HTR-8/SVneo (cell line): ENCODE measurements around the gene TFG.

Source experiments
- DNase-seq: peaks from one replicate; pipeline ENCODE4 v3.0.0; 2011; ENCODE audit warnings: low spot score, mixed read lengths; ENCODE audit not compliant: insufficient read length
- FAIRE-seq: peaks from 2 replicates; lab custom pipeline; 2011; peaks lifted over from hg19 to GRCh38; lab: Jason Lieb, UNC

Gene TFG

DNA sequence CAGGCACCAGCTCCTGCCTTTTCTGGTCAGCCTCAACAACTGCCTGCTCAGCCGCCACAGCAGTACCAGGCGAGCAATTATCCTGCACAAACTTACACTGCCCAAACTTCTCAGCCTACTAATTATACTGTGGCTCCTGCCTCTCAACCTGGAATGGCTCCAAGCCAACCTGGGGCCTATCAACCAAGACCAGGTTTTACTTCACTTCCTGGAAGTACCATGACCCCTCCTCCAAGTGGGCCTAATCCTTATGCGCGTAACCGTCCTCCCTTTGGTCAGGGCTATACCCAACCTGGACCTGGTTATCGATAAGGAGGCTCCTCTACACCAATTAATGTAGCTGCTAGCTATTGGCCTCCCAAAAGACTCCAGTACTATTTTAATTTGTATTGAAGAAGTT, 38.9 kb downstream of the TFG start:
- no peak for DNase-seq
- FAIRE-seq: peak; percentile 20

DNA sequence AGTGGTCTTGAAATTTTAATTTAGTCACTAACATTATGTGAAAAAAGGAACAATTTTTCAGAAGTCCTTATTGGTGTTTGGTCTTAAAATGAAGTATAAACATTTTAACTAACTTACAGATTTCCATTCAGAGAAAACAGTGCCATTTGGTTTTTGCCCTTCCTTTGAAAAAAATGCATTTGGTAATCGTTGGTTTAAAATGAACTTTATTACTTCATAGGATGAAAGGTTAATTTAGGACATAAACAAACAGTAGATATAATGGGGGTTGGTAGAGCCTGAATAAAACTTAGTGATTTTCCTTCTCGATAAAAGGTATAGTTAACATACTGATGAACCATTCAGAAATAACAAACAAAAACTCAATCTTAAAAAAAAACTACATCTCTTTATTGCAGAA, 39.7 kb downstream of the TFG start:
- no peak for DNase-seq
- no peak for FAIRE-seq

DNA sequence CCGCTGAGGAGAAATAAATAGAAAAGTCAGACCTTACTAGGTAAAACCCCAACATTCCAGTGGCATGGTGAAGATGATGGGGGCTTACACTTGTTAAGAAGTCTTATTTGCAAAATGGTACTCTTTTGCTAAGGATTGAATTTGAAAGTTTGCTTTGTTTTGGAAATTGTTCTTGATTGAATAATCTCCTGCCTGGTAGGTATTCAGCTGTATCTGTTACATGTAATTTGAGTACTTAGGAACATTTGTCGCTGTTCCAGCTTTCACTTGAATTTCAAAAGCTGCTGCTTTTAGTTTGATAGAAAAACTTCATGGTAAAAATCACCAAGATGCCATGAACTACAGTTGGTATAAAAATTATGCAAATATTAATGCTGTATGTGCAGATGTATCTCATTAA, 44.6 kb downstream of the TFG start:
- FAIRE-seq: no peak
- no peak for DNase-seq

DNA sequence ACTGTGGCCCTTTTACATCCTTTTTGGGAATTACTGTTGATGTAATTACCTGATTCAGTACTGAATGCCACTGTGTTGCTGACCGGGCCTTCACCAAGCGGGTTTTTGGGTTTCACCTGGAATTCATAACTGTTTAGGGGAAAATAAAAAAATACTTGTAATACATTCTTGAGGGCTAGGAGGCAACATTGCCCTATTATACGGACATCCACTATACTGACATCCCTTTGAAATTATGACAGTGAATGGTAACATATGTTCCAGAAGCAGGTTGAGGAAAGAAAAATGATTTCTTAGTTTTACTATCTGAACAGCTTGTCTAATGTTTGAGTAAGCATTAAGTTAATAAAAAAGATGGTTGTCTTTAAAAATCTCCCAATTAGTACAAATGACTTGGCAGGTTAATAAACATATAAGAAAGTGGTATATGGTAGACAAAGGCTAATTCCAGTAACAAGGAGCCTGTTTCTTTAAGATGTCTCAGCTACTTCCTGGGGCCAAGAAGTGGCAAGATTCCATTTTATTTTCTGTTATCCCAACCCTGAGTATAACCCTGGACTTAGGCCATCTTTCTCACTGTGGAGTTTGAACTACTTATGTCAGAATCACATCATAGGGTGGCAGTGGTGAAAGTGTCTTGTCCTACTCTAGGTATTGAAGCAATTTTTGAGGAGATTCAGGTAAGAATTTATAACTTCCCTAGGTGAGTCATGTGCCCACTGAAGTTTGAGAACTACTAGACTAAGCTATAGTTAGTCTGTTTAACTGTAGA, 45.5 kb downstream of the TFG start:
- no peak for FAIRE-seq

DNA sequence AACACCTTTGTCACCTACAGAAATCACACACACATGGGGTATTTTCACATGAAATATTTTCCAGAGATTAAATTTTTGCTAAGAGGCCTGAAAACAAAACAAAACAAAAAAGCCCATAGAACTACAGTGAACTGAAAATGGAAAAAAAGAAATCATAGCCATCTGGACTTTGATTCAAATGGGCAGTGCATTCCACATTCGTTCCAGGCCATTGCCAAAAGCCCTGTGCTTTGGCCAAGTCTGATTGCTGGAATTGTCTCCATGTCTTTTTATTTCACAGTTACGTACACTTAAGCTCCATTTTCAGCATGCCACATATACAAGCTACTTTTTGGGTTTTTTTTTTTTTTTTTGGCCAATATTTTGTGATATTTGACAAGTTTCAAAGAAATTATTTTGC, 47.1 kb downstream of the TFG start:
- no peak for FAIRE-seq
- DNase-seq: no peak

More for the DNA sequence above, 45.5 kb downstream of the TFG start:
- DNase-seq: no peak

DNA sequence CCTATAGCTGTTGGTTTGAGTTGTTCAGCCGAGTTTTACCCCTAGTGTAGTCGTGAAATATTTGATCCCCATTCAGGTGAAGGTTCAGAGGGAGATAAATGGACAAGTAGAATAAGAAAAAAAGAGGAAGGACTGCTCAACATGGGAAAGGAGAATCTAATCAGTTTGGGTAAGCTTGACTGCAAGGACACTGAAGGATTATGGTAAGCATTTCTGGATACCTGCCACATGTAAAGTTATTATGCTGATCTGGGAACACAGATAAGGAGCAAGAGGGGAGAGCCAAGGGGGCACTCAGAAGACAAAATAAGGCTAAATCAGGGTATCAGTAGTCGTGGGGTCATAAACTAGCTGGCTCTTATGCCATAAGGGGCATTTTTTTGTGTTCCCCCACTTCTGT, 49.9 kb downstream of the TFG start:
- FAIRE-seq (no peak), DNase-seq (no peak)

DNA sequence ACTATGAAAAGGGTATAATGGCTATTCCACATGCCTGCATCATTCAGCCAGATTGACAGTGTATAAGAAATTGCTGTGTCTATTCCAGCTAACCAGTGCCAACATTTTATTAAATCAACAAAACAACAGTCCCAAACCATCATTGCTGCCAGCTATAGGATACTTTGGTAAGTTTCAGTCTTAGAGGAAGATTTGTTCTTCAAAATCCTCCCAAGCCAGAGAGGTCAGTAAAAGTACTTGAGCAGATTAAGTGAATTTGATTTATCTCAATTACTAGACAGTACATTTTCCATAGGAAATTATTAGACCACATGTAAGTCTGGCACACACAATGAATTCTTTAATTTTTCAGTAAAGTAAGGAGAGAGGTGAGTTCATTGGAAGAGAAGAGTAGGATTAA, 50.7 kb downstream of the TFG start:
- no peak for DNase-seq
- no peak for FAIRE-seq

DNA sequence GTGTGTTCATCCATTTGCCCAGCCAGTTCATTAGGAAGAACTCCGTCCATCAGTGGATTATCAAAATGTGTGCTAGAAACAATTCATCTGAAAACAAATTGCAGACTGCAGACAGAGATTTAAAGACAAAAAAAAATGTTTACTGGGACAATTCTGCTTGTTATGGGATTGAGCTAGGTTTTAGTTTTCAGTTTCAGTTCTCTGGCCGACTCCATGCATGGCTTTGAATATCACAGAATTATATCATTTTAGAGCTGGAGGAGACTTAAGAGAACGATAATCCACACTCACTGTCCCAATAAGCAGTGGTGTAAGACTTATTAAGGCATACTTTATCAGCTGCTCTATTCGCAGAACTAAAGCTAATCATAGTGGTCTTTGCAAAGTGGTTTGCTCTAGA, 51.1 kb downstream of the TFG start:
- no peak for DNase-seq
- no peak for FAIRE-seq

DNA sequence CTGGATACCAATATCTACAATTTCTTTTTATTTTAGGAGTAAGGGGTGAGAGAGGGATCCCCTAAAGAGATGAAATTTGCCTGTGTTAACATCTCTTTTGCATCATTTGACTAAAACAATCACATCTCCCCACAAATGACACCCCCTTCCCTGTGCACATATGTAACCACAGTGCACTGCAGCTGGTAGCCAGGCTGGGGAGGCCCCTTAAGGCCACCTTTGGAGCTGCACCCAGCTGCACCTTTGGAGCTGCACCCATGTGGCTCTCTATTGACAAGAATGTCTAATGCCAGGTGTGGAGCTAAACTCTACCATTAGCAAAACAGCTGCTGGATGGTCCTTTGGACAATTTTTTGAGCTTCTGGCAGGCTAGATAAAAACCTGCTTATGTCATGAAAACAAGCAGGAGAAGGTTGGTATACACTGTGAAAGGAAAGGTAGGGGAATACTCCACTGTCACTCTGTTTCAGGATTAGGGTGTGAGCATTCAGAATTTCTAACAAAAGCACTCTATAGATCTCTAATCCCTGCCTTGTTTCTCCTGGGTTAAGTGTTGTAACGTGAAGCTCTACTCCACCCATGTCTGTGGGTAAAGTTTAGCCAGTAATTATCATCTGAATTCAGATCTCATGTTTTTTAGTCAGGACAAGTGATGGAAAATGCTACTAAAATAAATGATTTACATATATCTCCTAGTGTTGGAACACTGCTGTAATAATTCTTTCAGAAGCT, 52.1 kb downstream of the TFG start:
- FAIRE-seq: no peak
- DNase-seq: peak; percentile 4

DNA sequence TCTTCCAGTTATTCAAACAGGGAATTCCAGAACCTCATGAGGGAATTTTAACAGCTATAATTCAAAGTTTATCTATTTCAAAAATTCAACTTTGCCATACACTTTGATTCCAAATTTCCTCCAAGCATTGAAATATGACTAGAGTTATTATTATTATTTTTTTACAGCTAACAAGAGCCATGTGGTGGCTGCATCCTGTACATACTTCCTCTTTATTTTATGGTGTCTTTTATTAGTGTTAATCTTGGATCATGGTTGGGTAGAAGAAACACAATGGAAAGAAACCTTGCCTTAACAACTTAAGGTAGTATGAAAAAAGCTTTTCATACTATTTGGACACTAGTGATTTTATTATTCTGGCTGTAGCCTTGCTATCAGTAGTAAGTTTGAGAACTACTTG, 52.7 kb downstream of the TFG start:
- FAIRE-seq (no peak), DNase-seq (no peak)

DNA sequence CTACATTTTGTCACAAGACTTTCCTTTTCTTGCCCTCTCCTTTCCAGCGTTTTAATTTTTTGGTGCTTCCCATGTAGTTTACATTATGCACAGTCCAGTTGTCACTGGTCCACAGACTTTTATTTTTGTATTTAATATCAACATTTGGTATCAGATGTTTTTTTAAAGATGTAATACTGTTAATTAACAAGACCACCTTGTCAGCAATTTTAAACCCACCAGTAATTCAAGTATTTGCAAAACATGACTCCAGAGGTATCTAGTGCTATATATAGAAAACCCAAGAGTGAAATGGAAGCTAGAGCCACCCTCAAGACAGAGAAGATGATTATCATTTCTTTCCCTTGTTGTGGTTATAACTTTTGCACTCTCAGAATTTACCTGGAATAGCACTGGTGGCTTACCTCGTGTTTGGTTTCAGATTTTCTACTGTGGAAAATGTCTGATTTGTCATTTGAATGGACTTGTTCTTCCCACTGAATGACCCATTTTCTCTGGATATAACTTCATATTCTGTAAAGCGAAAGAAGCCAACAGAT, 56.2 kb downstream of the TFG start:
- DNase-seq (no peak), FAIRE-seq (no peak)

DNA sequence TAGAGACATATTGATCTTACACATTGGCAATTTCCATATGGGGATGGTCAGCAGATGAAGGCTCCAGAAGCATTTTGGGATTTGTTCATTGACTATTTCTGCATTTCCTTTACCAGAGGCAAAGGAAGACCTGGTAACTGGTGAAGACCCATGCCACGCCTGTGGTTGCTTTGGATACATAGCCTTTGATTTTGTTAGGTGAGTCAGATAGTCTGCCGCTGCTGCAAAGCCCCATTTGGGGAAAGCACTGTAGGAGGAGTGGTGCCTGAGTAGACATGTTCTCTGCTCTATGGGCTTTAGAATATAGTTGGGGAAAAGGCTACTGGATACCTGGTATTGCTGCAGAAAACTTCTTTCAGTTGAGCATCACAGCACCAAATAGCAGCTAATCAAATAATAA, 56.8 kb downstream of the TFG start:
- no peak for FAIRE-seq
- no peak for DNase-seq

DNA sequence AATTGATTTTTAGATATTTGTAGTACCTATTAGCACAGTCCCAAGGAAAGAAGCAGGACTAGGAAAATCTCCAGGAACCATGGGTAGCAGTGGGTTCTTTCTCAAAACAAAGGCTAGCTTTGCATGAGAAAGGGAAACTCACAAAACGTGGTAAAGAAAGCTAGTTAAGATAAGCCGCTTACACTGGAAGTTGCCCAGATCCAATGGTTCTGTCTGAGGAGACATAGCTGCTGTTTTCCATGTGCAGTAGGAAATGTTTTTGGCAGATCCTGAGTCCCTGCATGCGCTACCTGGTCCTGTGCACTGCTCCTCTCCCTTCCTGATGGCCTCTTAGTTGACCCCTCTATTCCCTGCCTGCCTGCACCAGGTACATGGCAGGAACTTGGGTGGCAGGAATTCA, 60.4 kb downstream of the TFG start:
- FAIRE-seq (no peak), DNase-seq (no peak)

DNA sequence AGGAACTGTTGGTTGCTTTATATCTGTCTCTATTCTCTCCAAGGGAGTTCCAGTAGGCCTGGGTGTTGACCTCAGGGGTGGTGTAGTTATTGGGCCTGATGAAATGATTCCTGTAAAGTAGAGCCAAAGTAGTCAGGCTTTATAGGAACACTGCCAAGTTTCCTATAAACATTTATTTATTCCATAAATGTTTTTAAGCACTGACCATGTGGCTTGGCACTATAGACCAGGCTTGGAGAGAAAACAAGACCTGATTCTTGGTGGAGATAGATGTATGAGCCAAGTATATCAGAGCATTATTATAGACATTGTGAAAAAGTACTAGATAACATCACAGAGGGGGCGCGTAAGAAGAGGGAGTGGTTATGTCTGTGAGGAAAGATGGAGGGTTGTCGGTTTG, 65.9 kb downstream of the TFG start:
- FAIRE-seq (peak; percentile 16), DNase-seq (no peak)

DNA sequence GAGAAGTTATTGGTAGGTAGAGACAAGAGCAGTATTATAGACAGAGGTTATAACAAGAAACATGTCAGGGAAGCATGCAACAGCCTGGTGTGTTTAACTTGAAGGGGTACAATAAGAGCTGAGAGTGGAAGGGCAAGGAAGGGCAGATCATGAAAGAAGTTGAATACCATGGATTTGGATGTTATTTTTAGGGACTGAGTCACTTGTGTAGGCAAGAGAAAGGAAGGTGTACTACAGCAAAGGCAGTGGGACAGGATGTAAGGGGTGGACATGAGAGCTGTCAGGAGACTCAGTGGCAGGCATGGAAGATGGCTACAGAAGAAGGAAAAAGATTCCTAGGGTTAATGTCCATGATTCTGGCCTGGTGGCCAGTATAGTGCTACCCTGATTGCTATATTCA, 66.4 kb downstream of the TFG start:
- FAIRE-seq (no peak), DNase-seq (no peak)

DNA sequence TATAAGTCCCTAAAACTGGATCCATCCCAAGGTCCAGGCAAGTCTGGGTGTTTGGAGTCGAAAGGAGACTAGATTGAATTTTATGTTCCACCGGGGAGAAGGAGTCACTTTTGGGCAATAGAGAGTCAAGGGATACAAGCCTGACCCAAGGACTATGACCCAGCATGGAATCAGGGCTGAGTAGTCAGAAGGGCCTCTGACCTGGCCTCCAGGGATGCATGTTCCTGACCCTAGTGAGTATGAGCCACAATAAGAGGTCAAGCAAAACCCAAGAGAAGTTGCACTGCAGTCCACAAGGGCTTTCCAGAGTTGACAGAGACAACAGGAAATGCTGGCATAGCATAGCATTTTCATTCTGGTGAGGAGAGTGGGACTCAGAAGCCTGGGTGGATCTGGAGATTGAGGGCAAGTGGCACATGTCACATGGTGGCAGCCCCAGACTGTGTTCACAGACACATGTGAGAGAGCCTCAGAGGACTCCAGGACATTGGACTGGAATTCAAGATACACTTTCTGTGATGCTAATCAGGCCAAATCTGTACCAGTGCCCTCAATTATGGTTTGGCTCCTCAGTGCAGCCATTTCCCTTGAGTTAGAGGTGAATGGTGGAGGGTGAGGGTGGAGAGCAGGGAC, 66.9 kb downstream of the TFG start:
- no peak for FAIRE-seq
- DNase-seq: no peak

DNA sequence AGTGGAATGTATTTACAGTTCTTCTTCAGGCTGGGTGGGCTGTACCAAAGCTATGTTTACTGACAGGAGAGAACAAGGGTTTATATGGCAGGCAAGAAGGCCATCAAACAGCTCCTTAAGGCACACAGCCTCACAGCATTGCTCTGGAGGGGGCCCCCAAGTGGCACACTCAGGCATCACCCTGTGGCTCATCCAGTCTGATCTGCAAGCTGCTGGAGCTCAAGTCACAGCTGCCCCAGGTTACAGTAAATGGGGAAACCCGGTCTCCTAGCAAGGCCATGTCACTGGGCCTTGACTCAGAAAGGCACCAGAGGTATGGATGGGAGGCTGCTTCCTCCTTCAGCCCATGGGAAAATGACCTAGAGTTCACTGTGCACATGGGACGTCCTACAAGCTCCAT, 67.5 kb downstream of the TFG start:
- DNase-seq (no peak), FAIRE-seq (no peak)

DNA sequence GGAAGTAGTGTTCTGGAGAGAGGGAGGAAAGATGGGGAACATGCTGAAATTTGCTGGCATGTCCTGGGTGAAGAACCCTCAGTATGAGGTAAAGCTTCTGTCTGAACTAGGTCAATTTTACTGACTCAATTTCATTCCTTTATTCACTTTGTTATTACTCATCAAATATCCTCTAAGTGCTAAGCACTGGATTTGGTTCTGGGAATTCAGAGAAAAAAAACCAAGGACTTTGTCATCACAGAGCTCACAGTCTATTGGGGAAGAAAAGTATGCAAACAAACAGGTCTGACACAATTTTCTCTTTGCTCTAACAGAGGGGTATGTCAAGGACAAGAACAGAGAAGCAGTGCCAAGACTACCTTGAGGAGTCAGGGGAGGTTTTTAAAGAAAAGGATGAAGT, 68.0 kb downstream of the TFG start:
- FAIRE-seq: no peak
- DNase-seq: no peak

DNA sequence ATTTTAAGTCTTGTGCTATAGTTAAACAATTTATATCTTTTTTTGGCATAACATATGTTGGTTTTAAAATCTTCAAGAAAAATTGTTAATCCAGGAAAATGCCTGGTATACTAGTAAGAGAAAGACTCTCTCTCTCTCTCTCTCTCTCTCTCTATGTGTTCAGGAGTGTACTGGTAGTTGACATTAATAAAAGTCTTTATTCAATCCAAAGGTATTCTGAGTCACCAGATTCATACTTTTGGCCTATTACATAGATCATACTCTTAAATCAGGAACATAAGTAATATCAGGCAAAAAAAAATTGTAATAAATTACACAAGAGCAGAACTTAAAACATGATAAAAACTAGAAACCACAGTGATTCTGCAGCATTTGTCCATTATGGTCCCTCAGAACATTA, 70.2 kb downstream of the TFG start:
- FAIRE-seq: no peak
- no peak for DNase-seq

DNA sequence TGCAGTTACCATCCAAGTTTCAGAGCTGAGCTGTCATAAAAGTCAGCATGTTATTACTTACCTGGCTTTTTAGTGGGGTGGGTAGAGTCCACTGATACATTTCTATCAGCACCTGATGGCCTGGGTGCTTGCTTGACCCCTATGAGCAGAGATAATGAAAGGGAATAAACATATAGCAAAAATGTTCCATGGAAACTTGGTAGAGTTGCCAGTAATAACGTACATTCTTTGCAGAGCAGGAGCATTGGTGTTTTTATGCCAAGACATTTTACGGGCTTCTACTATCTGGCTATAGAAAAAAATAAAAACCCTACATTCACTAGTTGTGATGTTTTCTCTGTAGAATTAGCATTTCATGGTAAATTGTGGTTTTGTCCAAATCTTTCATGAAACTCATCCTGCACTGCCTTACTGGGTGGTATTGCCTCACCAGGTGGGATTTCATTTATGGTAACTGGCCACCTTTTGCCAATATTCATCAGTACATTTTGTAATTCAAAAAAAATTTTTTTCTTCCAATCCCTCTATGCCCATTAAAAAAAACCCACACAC, 70.9 kb downstream of the TFG start:
- DNase-seq: no peak
- FAIRE-seq: no peak

DNA sequence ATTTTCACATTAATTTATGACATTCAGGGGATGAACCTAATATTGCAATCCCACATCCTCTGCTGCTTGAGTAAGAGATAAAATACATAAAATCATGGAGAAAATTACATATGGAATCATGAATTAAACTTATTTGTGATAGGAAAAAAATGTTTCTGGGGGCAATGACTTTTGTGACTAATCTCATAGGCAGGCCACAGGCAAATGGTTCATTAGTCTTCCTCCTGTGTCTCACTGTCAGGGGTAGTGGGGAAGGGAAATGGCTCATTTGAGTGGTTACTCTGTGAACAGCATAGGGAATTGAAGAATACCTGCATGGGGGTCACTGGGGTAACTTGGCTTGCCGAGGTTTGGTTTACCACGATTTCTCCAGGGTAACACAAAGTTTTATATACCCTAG, 72.0 kb downstream of the TFG start:
- FAIRE-seq: no peak
- no peak for DNase-seq
